Vein endothelial cell (primary cell): ENCODE measurements around the gene KCNQ2. TPM values are rescaled to one million over a fixed set of nuclear protein-coding genes. Genes with fewer than 3 reads are reported as not detected.

Experiments
- total RNA-seq: library from RNA; depleted of rRNA; stranded (reverse); fragments of >200 nt; gene quantifications from 2 replicates; pipeline ENCODE4 v1.2.3, GENCODE V29; 2012

Gene KCNQ2
- not detected in 2 replicates for total RNA-seq

DNA sequence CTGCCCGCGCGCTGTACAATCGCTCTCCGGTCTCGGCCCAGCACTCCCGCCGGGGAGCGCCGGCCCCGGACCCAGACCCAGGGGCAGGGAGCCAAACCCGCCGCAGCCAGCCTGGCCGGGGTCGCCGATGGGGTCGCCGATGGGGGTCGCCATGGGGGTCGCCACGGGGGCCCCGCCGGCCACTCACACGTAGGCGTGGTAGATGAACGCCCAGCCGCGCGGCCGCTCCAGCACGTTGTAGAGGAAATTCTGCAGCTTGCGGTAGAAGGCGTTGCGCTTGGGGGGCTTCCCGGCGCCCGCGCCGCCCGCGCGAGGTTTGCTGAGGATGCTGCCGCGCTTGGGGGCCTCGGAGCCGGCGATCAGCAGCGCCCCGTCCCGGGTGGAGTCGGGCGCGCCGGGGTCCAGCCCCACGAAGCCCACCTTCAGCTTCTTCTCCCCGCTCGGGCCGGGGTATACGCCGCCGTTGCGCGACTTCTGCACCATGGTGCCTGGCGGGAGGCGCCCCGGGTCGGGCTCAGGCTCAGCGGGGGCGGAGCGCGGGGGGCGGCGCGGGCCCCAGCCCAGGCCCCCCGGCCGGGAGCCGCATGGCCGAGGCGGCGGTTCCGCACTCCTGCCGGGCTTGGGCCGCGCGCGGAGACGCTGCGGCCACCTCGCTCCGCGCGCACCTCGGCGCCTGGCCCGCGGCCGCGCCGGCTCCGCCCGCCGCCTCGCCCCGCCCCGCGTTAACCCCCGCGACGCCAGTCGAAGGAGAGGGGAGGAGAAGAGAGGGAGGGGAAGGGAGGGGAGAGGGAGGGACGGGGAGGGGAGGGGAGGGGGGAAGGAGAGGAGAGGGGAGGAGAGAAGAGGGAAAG lies at the start of gene KCNQ2:
Gene KCNQ2, minus strand, starts transcription at position 675 of the 851 bp plus-strand sequence. Its CDS starts 192 bp downstream, at position 483.

DNA sequence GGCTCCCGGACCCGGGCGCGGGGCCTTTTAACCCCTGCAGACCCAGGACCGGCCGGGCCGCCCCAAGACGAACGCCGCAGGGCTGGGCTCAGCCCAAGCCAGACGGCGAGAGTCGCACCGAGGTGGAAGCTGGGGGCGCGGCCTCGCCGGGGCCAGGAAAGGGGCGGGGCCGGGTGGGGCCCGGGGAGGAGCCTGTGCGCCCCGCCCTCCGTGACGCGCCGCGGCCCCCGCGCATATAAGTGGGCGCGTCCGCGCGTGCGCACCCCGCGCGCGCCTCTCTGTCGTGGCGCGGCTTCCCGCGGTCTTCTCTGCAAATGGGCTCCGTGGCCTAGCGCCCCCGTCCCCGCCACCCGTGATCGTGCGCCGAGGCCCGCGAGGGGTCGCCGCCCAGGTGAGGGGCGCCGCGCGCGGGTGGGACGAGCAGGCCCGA lies 48.1 kb upstream of the KCNQ2 start, which contains the start of gene PPDPF:
Gene PPDPF, plus strand, starts transcription at position 262 of the 430 bp plus-strand sequence. CDS start 544 bp downstream, outside the sequence.

DNA sequence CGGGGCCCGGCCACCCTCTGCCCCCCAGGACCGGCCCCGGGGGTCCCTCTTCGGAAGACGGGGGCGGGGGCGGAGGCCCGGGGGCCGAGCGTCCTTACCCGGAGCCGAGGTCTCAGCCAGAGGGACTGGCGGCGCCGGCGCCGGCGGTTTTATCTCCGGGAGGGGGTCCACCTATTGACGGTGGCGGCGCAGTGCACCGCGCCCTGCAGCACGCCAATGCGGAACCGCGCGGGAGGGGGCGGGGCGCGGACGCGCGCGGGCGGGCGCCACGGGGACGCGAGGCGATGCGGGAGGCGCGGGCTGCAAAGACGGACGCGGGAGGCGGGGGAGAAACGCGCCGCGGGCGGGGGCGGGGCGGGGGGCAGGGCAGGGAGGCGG lies 26.5 kb upstream of the KCNQ2 start, which contains the start of gene EEF1A2:
Gene EEF1A2, minus strand, starts transcription at position 124 of the 378 bp plus-strand sequence. CDS start 1,320 bp downstream, outside the sequence.

DNA sequence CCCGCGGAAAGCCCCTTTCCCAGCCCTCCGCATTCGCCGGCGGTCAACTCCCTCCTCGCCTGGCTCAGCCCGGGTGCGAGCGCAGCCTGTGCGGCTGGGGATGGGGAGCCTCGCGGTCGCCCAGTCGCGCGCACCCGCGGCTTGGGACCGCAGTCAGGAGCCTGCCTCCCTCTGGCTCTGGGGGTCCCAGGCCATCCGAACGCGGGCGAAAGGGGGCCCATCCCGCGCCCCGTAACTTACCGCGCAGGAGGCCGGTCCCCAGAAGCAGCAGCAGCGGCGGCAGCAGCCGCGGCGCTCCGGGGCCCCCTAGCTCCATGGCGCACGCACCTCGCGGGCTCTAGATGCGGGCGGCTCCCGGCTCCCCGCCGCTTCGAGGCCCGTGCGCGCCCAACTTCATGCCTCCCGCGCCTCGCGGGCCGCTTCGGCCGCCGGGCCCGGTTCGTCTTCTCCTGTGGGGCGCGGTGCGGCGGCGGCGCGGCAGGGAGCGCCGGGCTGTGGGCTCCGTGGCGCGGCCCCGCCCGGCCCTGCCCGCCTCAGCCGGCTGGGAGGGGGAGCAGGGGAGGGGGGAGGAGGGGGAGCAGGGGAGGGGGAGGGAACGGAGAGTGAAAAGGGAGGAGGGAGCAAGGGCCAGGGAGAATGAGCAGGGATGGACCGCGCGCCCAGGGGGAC lies 111.5 kb downstream of the KCNQ2 start, which contains the start of gene CHRNA4:
Gene CHRNA4, minus strand, starts transcription at position 500 of the 669 bp plus-strand sequence. Its CDS starts 184 bp downstream, at position 316.

Other genes starting within 250 kb of the KCNQ2 start
- gene BIRC7, start 236.8 kb downstream of the KCNQ2 start, total RNA-seq, result not detected in 2 replicates
- not detected in 2 replicates for gene NKAIN4, start 218.2 kb downstream of the KCNQ2 start, total RNA-seq
- gene ARFGAP1, start 199.8 kb downstream of the KCNQ2 start, total RNA-seq, result 61.8 and 68.6 TPM in 2 replicates
- not detected in 2 replicates for gene COL20A1, start 179.5 kb downstream of the KCNQ2 start, total RNA-seq
- gene CHRNA4, start 111.3 kb downstream of the KCNQ2 start, total RNA-seq, result not detected in 2 replicates
- gene EEF1A2, start 26.4 kb upstream of the KCNQ2 start, total RNA-seq, result 0.67 and 5.6 TPM in 2 replicates
- gene PPDPF, start 48.1 kb upstream of the KCNQ2 start, total RNA-seq, result 68.5 and 108 TPM in 2 replicates
- not detected in 2 replicates for gene PTK6, start 64.7 kb upstream of the KCNQ2 start, total RNA-seq
- gene SRMS, start 75.1 kb upstream of the KCNQ2 start, total RNA-seq, result not detected in 2 replicates
- 1.3 and 1.8 TPM in 2 replicates for gene FNDC11, start 81.5 kb upstream of the KCNQ2 start, total RNA-seq
- 38.2 and 47.0 TPM in 2 replicates for gene HELZ2, start 101.6 kb upstream of the KCNQ2 start, total RNA-seq
- 10.8 and 12.4 TPM in 2 replicates for gene GMEB2, start 154.4 kb upstream of the KCNQ2 start, total RNA-seq
- gene STMN3, start 180.8 kb upstream of the KCNQ2 start, total RNA-seq, result 0.57 and 5.6 TPM in 2 replicates
- gene RTEL1, start 185.7 kb upstream of the KCNQ2 start, total RNA-seq, result 13.7 and 17.8 TPM in 2 replicates
- gene TNFRSF6B, start 224.0 kb upstream of the KCNQ2 start, total RNA-seq, result 22.1 and 41.5 TPM in 2 replicates
- gene ARFRP1, start 235.3 kb upstream of the KCNQ2 start, total RNA-seq, result 22.9 and 28.1 TPM in 2 replicates
- gene ZGPAT, start 235.4 kb upstream of the KCNQ2 start, total RNA-seq, result 18.0 and 25.2 TPM in 2 replicates